T-helper 17 cell (primary cell): Measurements from ENCODE around the gene TRIM38. TPM values are rescaled to one million over a fixed set of nuclear protein-coding genes. Genes with fewer than 3 reads are reported as not detected.

Source experiments
- ATAC-seq: fragments of 150-1000 bp; cut with Tn5 transposase; 2 replicates; pipeline ENCODE4 v1.10.0; 2021; ENCODE audit warnings: mild to moderate bottlenecking, moderate library complexity
- DNase-seq, 3 donors: peaks; one replicate each; pipeline versions ENCODE4 v3.0.0 to v3.0.0-alpha.2; 2020 to 2021
- H3K9me3 ChIP-seq: one replicate; pipeline ENCODE4 v1.7.0; 2013; ENCODE audit warnings: low read length, mild to moderate bottlenecking; ENCODE audit not compliant: control insufficient read depth, poor library complexity, severe bottlenecking
- H3K27ac Mint-ChIP-seq: one replicate; pipeline ENCODE4 v1.8.0; 2022; ENCODE audit warnings: mild to moderate bottlenecking, moderate library complexity, mixed read lengths
- H3K27me3 Mint-ChIP-seq: one replicate; pipeline ENCODE4 v1.8.0; 2022; ENCODE audit warnings: mixed read lengths
- H3K36me3 Mint-ChIP-seq: one replicate; pipeline ENCODE4 v1.8.0; 2022; ENCODE audit warnings: low read depth, mixed read lengths
- H3K4me1 Mint-ChIP-seq: one replicate; pipeline ENCODE4 v1.8.0; 2022; ENCODE audit warnings: mild to moderate bottlenecking, mixed read lengths
- H3K4me3 Mint-ChIP-seq: one replicate; pipeline ENCODE4 v1.8.0; 2022; ENCODE audit warnings: mild to moderate bottlenecking, moderate library complexity, mixed read lengths
- total RNA-seq, 4 donors: library from RNA in 2 of 4; stranded (reverse) in 2 of 4; gene quantifications; one replicate each; pipeline ENCODE4 v1.2.3 and lab custom pipeline; 2022 to 2026

TRIM38 gene
- total RNA-seq, 2 donors from 2014 or later = 17.5 to 19.9 TPM

GRCh38 chr6:26024651-26025046, 62.0 kb downstream of the TRIM38 start:
- no peaks in the 10 kb centered on the region for H3K27me3 Mint-ChIP-seq
- peak overlapping the region; percentile 99 for H3K27ac Mint-ChIP-seq
- H3K4me1 Mint-ChIP-seq = peaks cover 33% of the 10 kb centered on the region
- peaks cover 2% of the 10 kb centered on the region for H3K36me3 Mint-ChIP-seq
- DNase-seq (no peak), ATAC-seq (no peak)
- no peaks in the 10 kb centered on the region for H3K9me3 ChIP-seq
- no peak overlapping the region for H3K4me3 Mint-ChIP-seq

GRCh38 chr6:26025047-26025893, 62.7 kb downstream of the TRIM38 start:
- peaks cover 31% of the 10 kb centered on the region for H3K4me1 Mint-ChIP-seq
- H3K27me3 Mint-ChIP-seq = no peaks in the 10 kb centered on the region
- peaks cover 2% of the 10 kb centered on the region for H3K36me3 Mint-ChIP-seq
- peak overlapping the region; percentile 99 for H3K27ac Mint-ChIP-seq
- peak overlapping the region; percentile 90 for H3K4me3 Mint-ChIP-seq
- ATAC-seq (no peak), DNase-seq (no peak)
- no peaks in the 10 kb centered on the region for H3K9me3 ChIP-seq

GRCh38 chr6:26025894-26026832, 63.6 kb downstream of the TRIM38 start:
- Mint-ChIP-seq H3K36me3 (peaks cover 2% of the 10 kb centered on the region), H3K27ac (peak overlapping the region; percentile 99), H3K4me3 (peak overlapping the region; percentile 90), H3K27me3 (no peaks in the 10 kb centered on the region), H3K4me1 (peaks cover 31% of the 10 kb centered on the region)
- ATAC-seq = peak; percentile 48
- no peaks in the 10 kb centered on the region for H3K9me3 ChIP-seq
- peak; percentile 75 to 85 (median 81) for DNase-seq

GRCh38 chr6:26026833-26027490, 64.4 kb downstream of the TRIM38 start:
- Mint-ChIP-seq H3K27ac (peak overlapping the region; percentile 99), H3K36me3 (peaks cover 2% of the 10 kb centered on the region), H3K27me3 (no peaks in the 10 kb centered on the region), H3K4me3 (peak overlapping the region; percentile 90), H3K4me1 (peaks cover 32% of the 10 kb centered on the region)
- peak; percentile 79 for ATAC-seq
- DNase-seq = peak; percentile 63 to 78 (median 70)
- no peaks in the 10 kb centered on the region for H3K9me3 ChIP-seq

GRCh38 chr6:26027491-26028211, 65.0 kb downstream of the TRIM38 start:
- Mint-ChIP-seq H3K36me3 (peaks cover 2% of the 10 kb centered on the region), H3K27ac (peak overlapping the region; percentile 99), H3K4me3 (peak overlapping the region; percentile 90), H3K4me1 (peaks cover 36% of the 10 kb centered on the region), H3K27me3 (no peaks in the 10 kb centered on the region)
- ATAC-seq (no peak), DNase-seq (no peak)
- no peaks in the 10 kb centered on the region for H3K9me3 ChIP-seq

GRCh38 chr6:26028212-26028745, 65.7 kb downstream of the TRIM38 start:
- peaks cover 41% of the 10 kb centered on the region for H3K4me1 Mint-ChIP-seq
- no peak for DNase-seq

GRCh38 chr6:26028746-26029569, 66.4 kb downstream of the TRIM38 start:
- H3K4me3 Mint-ChIP-seq = peak overlapping the region; percentile 45
- H3K4me1 Mint-ChIP-seq = peaks cover 47% of the 10 kb centered on the region
- DNase-seq = no peak
- H3K27me3 Mint-ChIP-seq = no peaks in the 10 kb centered on the region
- no peak for ATAC-seq
- H3K27ac Mint-ChIP-seq = no peak overlapping the region
- peaks cover 2% of the 10 kb centered on the region for H3K36me3 Mint-ChIP-seq
- H3K9me3 ChIP-seq = no peaks in the 10 kb centered on the region

More at GRCh38 chr6:26028212-26028745, 65.7 kb downstream of the TRIM38 start:
- ATAC-seq = no peak
- Mint-ChIP-seq H3K4me3 (peak overlapping the region; percentile 45), H3K36me3 (peaks cover 2% of the 10 kb centered on the region), H3K27me3 (no peaks in the 10 kb centered on the region), H3K27ac (no peak overlapping the region)
- no peaks in the 10 kb centered on the region for H3K9me3 ChIP-seq

- Mint-ChIP-seq H3K27ac (no peak overlapping the region), H3K36me3 (peaks cover 2% of the 10 kb centered on the region), H3K27me3 (no peaks in the 10 kb centered on the region), H3K4me1 (peaks cover 49% of the 10 kb centered on the region), H3K4me3 (no peak overlapping the region)
- no peak for ATAC-seq
- no peaks in the 10 kb centered on the region for H3K9me3 ChIP-seq
- no peak for DNase-seq
Measured at GRCh38 chr6:26029570-26029856, 66.9 kb downstream of the TRIM38 start.

GRCh38 chr6:26029857-26030653, 67.5 kb downstream of the TRIM38 start:
- H3K9me3 ChIP-seq = no peaks in the 10 kb centered on the region
- H3K4me3 Mint-ChIP-seq = peak overlapping the region; percentile 9
- no peaks in the 10 kb centered on the region for H3K27me3 Mint-ChIP-seq
- H3K36me3 Mint-ChIP-seq = peaks cover 2% of the 10 kb centered on the region
- peak overlapping the region; percentile 4 for H3K27ac Mint-ChIP-seq
- no peak for DNase-seq
- no peak for ATAC-seq
- H3K4me1 Mint-ChIP-seq = peaks cover 52% of the 10 kb centered on the region

- no peak overlapping the region for H3K4me3 Mint-ChIP-seq
- H3K27ac Mint-ChIP-seq = peak overlapping the region; percentile 4
- peaks cover 50% of the 10 kb centered on the region for H3K4me1 Mint-ChIP-seq
- ATAC-seq (no peak), DNase-seq (no peak)
- no peaks in the 10 kb centered on the region for H3K27me3 Mint-ChIP-seq
- peaks cover 2% of the 10 kb centered on the region for H3K36me3 Mint-ChIP-seq
- H3K9me3 ChIP-seq = no peaks in the 10 kb centered on the region
Measured at GRCh38 chr6:26030716-26031115, 68.1 kb downstream of the TRIM38 start.

- peak overlapping the region; percentile 90 for H3K4me3 Mint-ChIP-seq
- peak overlapping the region; percentile 97 for H3K27ac Mint-ChIP-seq
- peaks cover 3% of the 10 kb centered on the region for H3K27me3 Mint-ChIP-seq
- ATAC-seq (no peak), DNase-seq (no peak)
- no peaks in the 10 kb centered on the region for H3K9me3 ChIP-seq
- H3K36me3 Mint-ChIP-seq = peaks cover 2% of the 10 kb centered on the region
- peaks cover 45% of the 10 kb centered on the region for H3K4me1 Mint-ChIP-seq
Measured at GRCh38 chr6:26031151-26031594, 68.6 kb downstream of the TRIM38 start.
